ENCODE measurements around the gene TBC1D3K. TPM values are rescaled to one million over a fixed set of nuclear protein-coding genes. Genes with fewer than 3 reads are reported as not detected.
"Not testable (repeated sequence)": the region's sequence is repeated elsewhere in the genome, so short reads cannot be mapped to it uniquely, and the experiment has no call there.

TBC1D3K gene
- total RNA-seq: not detected

GRCh38 chr17:37924115-37924514, at the start of gene TBC1D3K:
Gene TBC1D3K (plus strand): TSS chr17:37924415. CDS start chr17:37926000, 1,585 bp downstream.
- H3K36me3 Mint-ChIP-seq (ENCODE audit: low read depth); ATAC-seq; H3K4me1 Mint-ChIP-seq; H3K27me3 Mint-ChIP-seq; intact Hi-C loops (cut with DNase I, micrococcal nuclease); H3K9me3 Mint-ChIP-seq (ENCODE audit: low read depth); POLR2A ChIA-PET; H3K27ac Mint-ChIP-seq; DNase-seq; H3K4me3 Mint-ChIP-seq; CTCF ChIA-PET: not testable (repeated sequence)

GRCh38 chr17:37884516-37884915, 39.7 kb upstream of the TBC1D3K start:
- no peak for ATAC-seq
- POLR2A ChIA-PET: no interaction called here
- Mint-ChIP-seq H3K27ac (no peak overlapping the region), H3K36me3 (ENCODE audit: low read depth) (no peaks in the 10 kb centered on the region), H3K4me1 (no peaks in the 10 kb centered on the region), H3K27me3 (peaks cover 2% of the 10 kb centered on the region), H3K4me3 (no peak overlapping the region), H3K9me3 (ENCODE audit: low read depth) (peaks cover 3% of the 10 kb centered on the region)
- CTCF ChIA-PET: interaction anchor here (0.6 kb wide), 1 partner anchor 652 kb away, joined by 3 read pairs; no protein-coding TSS in a partner anchor
- DNase-seq: no peak
- intact Hi-C loops (cut with DNase I, micrococcal nuclease): no loop called here

- DNase-seq (no peak), ATAC-seq (no peak)
- ChIA-PET CTCF (no interaction called here), POLR2A (no interaction called here)
- H3K9me3 Mint-ChIP-seq (ENCODE audit: low read depth): peaks cover 3% of the 10 kb centered on the region
- no peak overlapping the region for H3K27ac Mint-ChIP-seq
- H3K36me3 Mint-ChIP-seq (ENCODE audit: low read depth): no peaks in the 10 kb centered on the region
- intact Hi-C loops (cut with DNase I, micrococcal nuclease): no loop called here
- H3K4me1 Mint-ChIP-seq: no peaks in the 10 kb centered on the region
- H3K27me3 Mint-ChIP-seq: peaks cover 4% of the 10 kb centered on the region
- H3K4me3 Mint-ChIP-seq: no peak overlapping the region
These were observed 39.1 kb upstream of the TBC1D3K start for GRCh38 chr17:37885136-37885535.

GRCh38 chr17:37888881-37889280, 35.3 kb upstream of the TBC1D3K start:
- ChIA-PET POLR2A (no interaction called here), CTCF (interaction anchor here (0.6 kb wide), 1 partner anchor 262 kb away, joined by 3 read pairs; no protein-coding TSS in a partner anchor)
- peaks cover 4% of the 10 kb centered on the region for H3K27me3 Mint-ChIP-seq
- no peak overlapping the region for H3K4me3 Mint-ChIP-seq
- ATAC-seq: no peak
- no peak overlapping the region for H3K27ac Mint-ChIP-seq
- no peak for DNase-seq
- no peaks in the 10 kb centered on the region for H3K4me1 Mint-ChIP-seq
- H3K9me3 Mint-ChIP-seq (ENCODE audit: low read depth): peaks cover 3% of the 10 kb centered on the region
- intact Hi-C loops (cut with DNase I, micrococcal nuclease): no loop called here
- no peaks in the 10 kb centered on the region for H3K36me3 Mint-ChIP-seq (ENCODE audit: low read depth)

GRCh38 chr17:37896961-37897360, 27.3 kb upstream of the TBC1D3K start:
- DNase-seq; H3K9me3 Mint-ChIP-seq (ENCODE audit: low read depth); CTCF ChIA-PET; H3K36me3 Mint-ChIP-seq (ENCODE audit: low read depth); ATAC-seq; POLR2A ChIA-PET; H3K4me3 Mint-ChIP-seq; H3K4me1 Mint-ChIP-seq; H3K27me3 Mint-ChIP-seq; H3K27ac Mint-ChIP-seq; intact Hi-C loops (cut with DNase I, micrococcal nuclease): not testable (repeated sequence)

Other genes with a start within 250 kb of the TBC1D3K start
- not detected for gene HNF1B, start 179.4 kb upstream of the TBC1D3K start, total RNA-seq
- under 1 TPM; 0.33 to 0.39 TPM for gene TBC1D3L, start 64.6 kb downstream of the TBC1D3K start, total RNA-seq
- gene TBC1D3D, start 79.6 kb downstream of the TBC1D3K start, total RNA-seq: 1 to 10 TPM; 6.4 to 6.6 TPM
- not detected for gene TBC1D3C, start 144.2 kb downstream of the TBC1D3K start, total RNA-seq
- not detected for gene TBC1D3E, start 203.5 kb downstream of the TBC1D3K start, total RNA-seq